Epithelial cell of esophagus (primary cell): ENCODE measurements around the gene BAAT.
A peak's percentile ranks its signal among the peaks of the same experiment; 100 is the strongest.

Experiments used
- DNase-seq: peaks from one replicate; pipeline ENCODE4 v3.0.0; 2010; ENCODE audit warnings: low read depth
- H3K4me3 ChIP-seq: 2 replicates; pipeline ENCODE4 v1.5.1; 2011; ENCODE audit warnings: mild to moderate bottlenecking, low read length, control low read depth
- CTCF ChIP-seq: IDR thresholded peaks from 2 replicates; pipeline ENCODE4 v1.5.1; 2011; ENCODE audit warnings: low read depth, mild to moderate bottlenecking, low read length, control low read depth, inconsistent platforms; ENCODE audit not compliant: insufficient read depth; ENCODE audit errors: missing control alignments

BAAT gene

GRCh38 chr9:101427358-101427757, 42.6 kb upstream of the BAAT start:
- no peak for DNase-seq
- TF ChIP-seq CTCF: no peak
- no peak overlapping the region for H3K4me3 ChIP-seq

GRCh38 chr9:101421653-101422065, 36.9 kb upstream of the BAAT start:
- H3K4me3 ChIP-seq: no peak overlapping the region
- no peak for TF ChIP-seq CTCF
- DNase-seq: no peak

GRCh38 chr9:101419863-101420262, 35.1 kb upstream of the BAAT start:
- TF ChIP-seq CTCF: no peak
- DNase-seq: no peak
- H3K4me3 ChIP-seq: no peak overlapping the region

GRCh38 chr9:101418518-101419430, 34.0 kb upstream of the BAAT start:
- DNase-seq: peak; percentile 37

GRCh38 chr9:101417977-101418376, 33.2 kb upstream of the BAAT start:
- H3K4me3 ChIP-seq: no peak overlapping the region
- DNase-seq: no peak
- TF ChIP-seq CTCF: no peak

More at GRCh38 chr9:101418518-101419430, 34.0 kb upstream of the BAAT start:
- TF ChIP-seq CTCF: no peak
- no peak overlapping the region for H3K4me3 ChIP-seq

GRCh38 chr9:101417389-101417788, 32.6 kb upstream of the BAAT start:
- DNase-seq: no peak
- H3K4me3 ChIP-seq: no peak overlapping the region
- TF ChIP-seq CTCF: no peak

GRCh38 chr9:101415578-101415977, 30.8 kb upstream of the BAAT start:
- H3K4me3 ChIP-seq: no peak overlapping the region
- no peak for TF ChIP-seq CTCF
- no peak for DNase-seq
